ENCODE measurements around the gene TBL1Y.
"Not testable (repeated sequence)": the region's sequence is repeated elsewhere in the genome, so short reads cannot be mapped to it uniquely, and the experiment has no call there.

The TBL1Y gene

DNA sequence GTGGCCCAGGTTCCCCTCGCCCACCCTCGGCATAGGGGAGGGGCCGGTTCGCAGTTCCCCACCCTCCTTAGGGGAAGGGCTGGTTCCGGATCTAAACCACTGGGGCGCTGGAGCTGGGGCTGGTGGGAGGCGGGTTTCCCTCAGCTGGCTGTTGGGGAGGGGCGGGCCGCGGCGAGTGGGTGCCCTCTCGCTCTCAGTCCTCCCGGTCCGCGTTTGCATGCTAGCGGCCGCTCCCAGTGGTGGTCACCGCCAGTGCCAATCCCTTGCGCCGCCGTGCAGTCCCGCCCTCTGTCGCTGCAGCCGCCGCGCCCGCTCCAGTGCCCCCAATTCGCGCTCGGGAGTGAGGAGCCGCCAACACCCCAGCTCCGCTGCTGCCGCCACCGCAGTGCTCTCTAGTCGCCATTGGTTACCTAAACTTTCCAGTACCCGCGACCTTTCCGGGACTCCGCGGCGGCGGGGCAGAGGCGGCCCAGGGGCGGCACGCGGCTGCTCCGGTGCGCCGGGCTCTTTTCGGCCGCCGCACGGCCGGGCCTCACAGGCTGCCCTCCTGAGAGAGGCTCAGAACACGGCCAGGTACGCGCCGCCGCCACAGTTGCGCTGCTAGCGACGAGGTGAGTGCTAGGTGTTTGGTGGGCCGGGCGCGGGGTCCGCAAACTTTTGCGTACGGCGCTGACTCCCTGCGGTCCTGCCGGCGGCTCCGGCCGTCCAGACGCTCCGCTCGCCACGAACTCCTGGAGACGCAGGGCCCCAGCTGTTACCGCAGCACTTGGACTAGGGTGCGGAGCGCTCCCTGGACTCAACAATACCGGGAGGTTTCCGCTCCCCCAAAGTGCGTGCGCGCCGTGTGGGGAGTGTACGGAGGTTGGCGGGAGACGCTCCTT, at the start of gene TBL1Y:
TSS of gene TBL1Y (plus strand) at position 326 of the 881 bp plus-strand sequence. CDS start 114,388 bp downstream, outside the sequence.
- TF ChIP-seq, protein P1, sequence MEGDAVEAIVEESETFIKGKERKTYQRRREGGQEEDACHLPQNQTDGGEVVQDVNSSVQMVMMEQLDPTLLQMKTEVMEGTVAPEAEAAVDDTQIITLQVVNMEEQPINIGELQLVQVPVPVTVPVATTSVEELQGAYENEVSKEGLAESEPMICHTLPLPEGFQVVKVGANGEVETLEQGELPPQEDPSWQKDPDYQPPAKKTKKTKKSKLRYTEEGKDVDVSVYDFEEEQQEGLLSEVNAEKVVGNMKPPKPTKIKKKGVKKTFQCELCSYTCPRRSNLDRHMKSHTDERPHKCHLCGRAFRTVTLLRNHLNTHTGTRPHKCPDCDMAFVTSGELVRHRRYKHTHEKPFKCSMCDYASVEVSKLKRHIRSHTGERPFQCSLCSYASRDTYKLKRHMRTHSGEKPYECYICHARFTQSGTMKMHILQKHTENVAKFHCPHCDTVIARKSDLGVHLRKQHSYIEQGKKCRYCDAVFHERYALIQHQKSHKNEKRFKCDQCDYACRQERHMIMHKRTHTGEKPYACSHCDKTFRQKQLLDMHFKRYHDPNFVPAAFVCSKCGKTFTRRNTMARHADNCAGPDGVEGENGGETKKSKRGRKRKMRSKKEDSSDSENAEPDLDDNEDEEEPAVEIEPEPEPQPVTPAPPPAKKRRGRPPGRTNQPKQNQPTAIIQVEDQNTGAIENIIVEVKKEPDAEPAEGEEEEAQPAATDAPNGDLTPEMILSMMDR (IDR thresholded peaks at IDR 0.05; ENCODE audit: control insufficient read depth, extremely low read depth, insufficient read depth) = no peak
- H3K4me3 ChIP-seq (ENCODE audit: low read depth, low read length) = peak within 1 kb of the TSS; percentile 72
- peak; percentile 14 for DNase-seq (ENCODE audit: low read depth)

DNA sequence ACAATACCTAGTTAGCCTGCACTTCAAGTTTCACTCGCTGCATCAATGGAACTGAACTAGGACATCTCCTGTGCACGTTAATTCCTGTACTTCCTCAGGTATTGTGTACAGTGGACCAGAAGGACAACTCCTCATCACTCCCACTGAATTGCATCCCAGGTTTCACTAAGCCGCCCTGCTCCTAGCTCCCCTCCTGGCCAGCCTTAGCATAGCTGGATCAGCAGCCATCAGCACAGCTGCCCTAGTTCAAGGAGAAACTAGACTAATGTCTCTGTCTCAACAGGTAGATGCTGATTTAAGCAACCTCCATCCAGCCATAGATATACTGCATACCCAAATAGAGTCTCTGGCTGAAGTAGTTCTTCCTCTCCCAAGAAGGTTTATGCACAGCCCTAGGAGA, 16.0 kb upstream of the TBL1Y start:
- TF ChIP-seq, protein P1 (IDR thresholded peaks at IDR 0.05; ENCODE audit: control insufficient read depth, extremely low read depth, insufficient read depth) = no peak
- no peak overlapping the region for H3K4me3 ChIP-seq (ENCODE audit: low read depth, low read length)
- no peak for DNase-seq (ENCODE audit: low read depth)

DNA sequence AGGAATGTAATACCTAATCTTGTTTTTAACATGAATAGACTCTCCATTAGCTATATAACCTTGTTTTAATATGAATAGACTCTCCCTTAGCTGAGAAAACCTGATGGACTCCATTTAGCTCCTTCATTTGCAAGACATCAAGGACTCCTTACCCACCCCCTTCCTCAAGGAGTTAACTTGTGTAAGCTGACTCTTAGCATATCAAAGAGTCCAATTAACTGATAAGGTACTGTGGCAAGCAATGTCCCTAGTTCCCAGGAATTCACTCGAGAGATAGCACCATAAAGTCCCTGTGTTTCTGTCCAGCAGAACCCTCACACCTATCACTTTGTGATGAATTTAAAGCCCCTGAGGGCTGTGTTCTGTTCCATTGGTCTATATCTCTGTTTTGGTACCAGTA, 15.3 kb upstream of the TBL1Y start:
- TF ChIP-seq, protein P1 (IDR thresholded peaks at IDR 0.05; ENCODE audit: control insufficient read depth, extremely low read depth, insufficient read depth) = no peak
- DNase-seq (ENCODE audit: low read depth) = no peak
- H3K4me3 ChIP-seq (ENCODE audit: low read depth, low read length) = no peak overlapping the region

DNA sequence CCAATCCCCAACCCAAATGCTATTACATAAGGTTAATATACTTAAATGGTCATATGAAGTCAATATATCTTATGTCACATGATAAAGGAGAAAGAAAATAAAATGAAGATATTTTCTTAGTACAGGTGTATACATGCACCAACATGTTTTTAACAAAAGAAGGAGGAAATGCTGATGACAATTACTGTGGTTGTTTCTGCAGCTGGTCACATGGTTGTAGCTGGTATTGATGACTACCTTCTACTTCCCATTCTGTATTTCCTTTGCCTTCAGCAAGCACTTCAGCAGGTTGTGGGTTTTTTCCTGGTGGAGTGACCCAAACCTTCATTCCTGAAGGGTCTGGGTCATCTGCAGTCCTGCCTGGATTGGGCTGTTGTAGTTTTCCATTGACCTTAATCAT, 8.4 kb upstream of the TBL1Y start:
- not testable (repeated sequence) for H3K4me3 ChIP-seq (ENCODE audit: low read depth, low read length); DNase-seq (ENCODE audit: low read depth)

DNA sequence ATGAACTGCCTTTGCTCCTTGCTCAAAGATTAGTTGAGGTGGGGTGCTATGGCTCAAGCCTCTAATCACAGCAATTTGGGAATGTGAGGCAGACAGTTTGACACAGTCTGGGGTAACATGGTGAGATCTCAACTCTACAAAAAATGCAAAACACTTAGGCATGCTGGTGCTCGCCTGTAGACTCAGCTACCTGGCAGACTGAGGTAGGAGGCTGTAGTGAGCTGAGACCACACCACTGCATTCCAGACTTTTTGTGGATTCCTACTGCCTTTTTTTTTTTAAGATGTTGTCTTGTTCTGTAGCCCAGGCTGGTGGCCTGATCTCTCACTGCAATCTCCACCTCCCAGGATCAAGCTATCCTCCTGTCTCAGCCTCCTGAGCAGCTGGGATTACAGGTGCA, 2.9 kb upstream of the TBL1Y start:
- no peak for DNase-seq (ENCODE audit: low read depth)
- TF ChIP-seq, protein P1 (IDR thresholded peaks at IDR 0.05; ENCODE audit: control insufficient read depth, extremely low read depth, insufficient read depth) = no peak
- no peak overlapping the region for H3K4me3 ChIP-seq (ENCODE audit: low read depth, low read length)

DNA sequence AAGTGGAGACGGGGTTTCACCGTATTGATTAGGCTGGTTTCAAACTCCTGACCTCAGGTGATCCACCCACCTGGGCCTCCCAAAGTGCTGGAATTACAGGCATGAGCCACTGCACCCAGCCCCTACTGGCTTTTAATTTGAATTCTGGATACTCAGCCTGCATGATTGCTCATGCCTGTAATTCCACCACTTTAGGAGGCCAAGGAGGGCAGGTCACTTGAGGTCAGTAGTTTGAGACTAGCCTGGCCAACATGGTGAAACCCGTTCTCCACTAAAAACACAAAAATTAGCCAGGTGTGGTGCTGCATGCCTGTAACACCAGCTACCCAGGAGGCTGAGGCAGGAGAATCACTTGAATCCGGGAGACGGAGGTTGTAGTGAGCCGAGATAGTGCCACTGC, 2.5 kb upstream of the TBL1Y start:
- not testable (repeated sequence) for DNase-seq (ENCODE audit: low read depth); H3K4me3 ChIP-seq (ENCODE audit: low read depth, low read length)

DNA sequence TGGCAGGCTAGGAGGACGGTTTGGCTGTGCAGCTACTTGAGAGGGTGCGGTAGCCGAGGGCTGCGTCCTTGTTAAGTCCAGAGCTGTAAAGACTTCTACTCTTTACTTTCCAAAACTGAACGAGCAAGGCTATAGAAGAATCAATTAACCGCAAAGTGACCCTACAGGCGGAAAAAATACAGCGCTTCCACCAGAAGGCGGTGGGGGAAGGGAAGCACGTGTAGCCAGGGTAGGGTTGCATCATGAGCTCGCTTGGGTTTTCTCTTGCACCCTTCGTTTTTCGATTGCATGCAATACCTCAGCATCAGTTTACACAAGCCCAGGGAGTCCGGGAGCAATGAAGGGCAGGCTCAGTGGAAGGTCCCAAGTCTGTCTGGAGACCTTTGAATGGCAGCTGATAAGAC, 1.4 kb upstream of the TBL1Y start:
- H3K4me3 ChIP-seq (ENCODE audit: low read depth, low read length) = peak overlapping the region; percentile 72
- TF ChIP-seq, protein P1 (IDR thresholded peaks at IDR 0.05; ENCODE audit: control insufficient read depth, extremely low read depth, insufficient read depth) = no peak
- peak; percentile 56 for DNase-seq (ENCODE audit: low read depth)

DNA sequence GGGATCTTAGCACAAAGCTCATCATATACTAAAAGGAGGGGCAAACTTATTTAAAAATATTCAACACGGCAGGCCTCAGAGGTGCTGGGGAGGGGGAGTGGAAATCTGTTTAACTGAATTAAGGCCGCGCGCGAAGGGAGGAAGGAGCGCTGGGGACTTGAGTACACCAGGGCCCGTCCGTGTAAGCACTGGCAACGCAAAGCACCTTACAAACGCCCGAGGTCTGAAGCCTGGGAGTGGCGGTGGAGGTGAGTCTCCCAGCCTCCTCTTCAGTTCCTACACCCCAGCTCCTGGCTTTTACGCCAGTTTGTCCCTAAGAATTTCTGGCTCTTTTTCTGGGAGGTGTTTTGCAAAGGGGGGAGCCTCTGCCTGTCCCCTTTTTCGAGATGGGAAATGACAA, 641 bp upstream of the TBL1Y start:
- DNase-seq (ENCODE audit: low read depth) = peak; percentile 26
- TF ChIP-seq, protein P1 (IDR thresholded peaks at IDR 0.05; ENCODE audit: control insufficient read depth, extremely low read depth, insufficient read depth) = no peak
- peak overlapping the region; percentile 72 for H3K4me3 ChIP-seq (ENCODE audit: low read depth, low read length)

Measured in LNCaP clone FGC (cell line).